Measurements from ENCODE around the gene ICAM4.

GRCh38 chr19:10334588-10335351 is 48.0 kb downstream of the ICAM4 start:
- TF ChIP-seq EZH2 (IDR thresholded peaks at IDR 0.05; ENCODE audit: insufficient read depth, poor library complexity, severe bottlenecking) (no peak), EZH2phosphoT487 (IDR thresholded peaks at IDR 0.05; ENCODE audit: insufficient read depth, low read depth) (no peak)
